GM12891 (cell line): ENCODE results near the gene NFILZ.

Experiments used
- DNase-seq: peaks from one replicate; pipeline ENCODE4 v3.0.0; 2011; ENCODE audit warnings: low spot score; ENCODE audit not compliant: insufficient read length
- FAIRE-seq: peaks from 2 replicates; lab custom pipeline; 2011; peaks lifted over from hg19 to GRCh38; lab: Jason Lieb, UNC
- PAX5 ChIP-seq: IDR thresholded peaks from 2 replicates; pipeline ENCODE4 v1.6.1; 2011; ENCODE audit warnings: low read length, moderate library complexity, mild to moderate bottlenecking; ENCODE audit not compliant: insufficient read depth, severe bottlenecking
- POLR2A ChIP-seq: IDR thresholded peaks from 2 replicates; pipeline ENCODE4 v1.6.1; 2011; ENCODE audit warnings: low read depth, low read length, control low read depth
- POLR2AphosphoS5 ChIP-seq: IDR thresholded peaks from 2 replicates; pipeline ENCODE4 v1.6.1; 2011; ENCODE audit warnings: low read depth, low read length, control low read depth
- POU2F2 ChIP-seq: IDR thresholded peaks from 2 replicates; pipeline ENCODE4 v1.6.1; 2011; ENCODE audit warnings: low read depth, mild to moderate bottlenecking, control low read depth, low read length, moderate library complexity
- SPI1 ChIP-seq: IDR thresholded peaks from 2 replicates; pipeline ENCODE4 v1.6.1; 2011; ENCODE audit warnings: low read depth, low read length, control low read depth
- TAF1 ChIP-seq: IDR thresholded peaks from 2 replicates; pipeline ENCODE4 v1.6.1; 2011; ENCODE audit warnings: low read depth, low read length, control low read depth

The NFILZ gene

DNA sequence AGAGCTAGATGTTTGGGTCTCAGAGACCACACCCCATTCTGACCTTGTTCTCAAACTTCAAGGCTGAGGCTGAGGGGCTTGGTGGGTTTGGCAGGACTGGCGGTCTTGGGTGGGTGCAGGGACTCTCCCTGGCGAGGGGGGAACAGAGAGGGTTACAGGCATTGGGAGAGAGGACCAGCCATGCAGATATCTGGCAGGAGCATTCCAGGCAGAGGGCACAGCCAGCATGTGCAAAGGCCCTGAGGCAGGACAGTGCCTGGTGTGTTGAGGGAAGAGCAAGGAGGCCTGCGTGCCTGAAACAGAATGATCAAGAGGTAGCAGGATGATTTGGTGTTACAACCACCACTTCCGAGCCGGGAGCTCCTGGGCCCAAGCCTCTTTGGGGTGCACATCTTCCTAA is 27.4 kb downstream of the NFILZ start:
- no peak for TF ChIP-seq SPI1
- TF ChIP-seq POLR2A: no peak
- no peak for TF ChIP-seq PAX5
- TF ChIP-seq POU2F2: no peak
- no peak for TF ChIP-seq TAF1
- TF ChIP-seq POLR2AphosphoS5: no peak
- no peak for FAIRE-seq
- no peak for DNase-seq

DNA sequence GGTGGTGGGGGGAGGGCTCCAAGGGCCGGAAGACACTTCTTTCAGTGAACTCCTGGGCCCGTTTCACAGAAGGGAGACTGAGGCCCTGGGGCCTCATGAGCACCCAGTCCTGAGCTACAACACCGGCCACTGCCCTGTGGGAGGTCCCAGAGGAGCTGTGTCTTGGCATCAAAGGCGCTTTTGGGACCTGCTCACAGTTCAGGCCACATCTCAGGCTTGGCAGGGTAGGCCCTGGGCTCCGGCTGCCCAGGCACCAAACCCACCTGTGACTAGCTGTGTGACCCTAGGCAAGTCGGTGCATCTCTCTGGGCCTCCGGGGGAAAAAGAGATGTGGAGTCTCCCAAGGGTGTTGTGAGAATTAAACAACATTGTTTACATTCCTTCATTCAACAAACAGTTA is 29.5 kb downstream of the NFILZ start:
- no peak for DNase-seq
- no peak for FAIRE-seq

DNA sequence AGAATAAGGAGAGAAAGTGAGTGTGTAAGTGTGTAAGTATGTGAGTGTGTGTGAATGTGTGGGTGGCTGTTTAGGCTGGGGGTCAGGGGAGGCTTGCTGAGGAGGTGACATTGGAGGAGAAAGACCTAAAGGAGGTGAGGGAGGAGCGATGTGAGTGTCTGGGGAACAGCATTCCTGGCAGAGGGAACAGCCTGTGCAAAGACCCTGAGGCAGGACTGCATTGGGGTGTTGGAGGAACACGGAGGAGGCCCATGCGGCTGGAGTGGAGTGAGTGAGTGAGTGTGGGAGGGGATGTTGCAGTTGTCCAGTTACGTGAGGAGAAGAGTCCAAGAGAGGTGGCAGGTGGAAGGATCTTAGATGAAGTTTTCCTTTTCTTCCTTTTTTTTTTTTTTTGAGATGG is 31.8 kb downstream of the NFILZ start:
- DNase-seq (no peak), FAIRE-seq (no peak)
- TF ChIP-seq TAF1 (no peak), SPI1 (no peak), POLR2A (no peak), POU2F2 (no peak), PAX5 (no peak), POLR2AphosphoS5 (no peak)

More for the DNA sequence above, 29.5 kb downstream of the NFILZ start:
- no peak for TF ChIP-seq SPI1
- no peak for TF ChIP-seq TAF1
- TF ChIP-seq POLR2A: no peak
- no peak for TF ChIP-seq PAX5
- no peak for TF ChIP-seq POU2F2
- no peak for TF ChIP-seq POLR2AphosphoS5

DNA sequence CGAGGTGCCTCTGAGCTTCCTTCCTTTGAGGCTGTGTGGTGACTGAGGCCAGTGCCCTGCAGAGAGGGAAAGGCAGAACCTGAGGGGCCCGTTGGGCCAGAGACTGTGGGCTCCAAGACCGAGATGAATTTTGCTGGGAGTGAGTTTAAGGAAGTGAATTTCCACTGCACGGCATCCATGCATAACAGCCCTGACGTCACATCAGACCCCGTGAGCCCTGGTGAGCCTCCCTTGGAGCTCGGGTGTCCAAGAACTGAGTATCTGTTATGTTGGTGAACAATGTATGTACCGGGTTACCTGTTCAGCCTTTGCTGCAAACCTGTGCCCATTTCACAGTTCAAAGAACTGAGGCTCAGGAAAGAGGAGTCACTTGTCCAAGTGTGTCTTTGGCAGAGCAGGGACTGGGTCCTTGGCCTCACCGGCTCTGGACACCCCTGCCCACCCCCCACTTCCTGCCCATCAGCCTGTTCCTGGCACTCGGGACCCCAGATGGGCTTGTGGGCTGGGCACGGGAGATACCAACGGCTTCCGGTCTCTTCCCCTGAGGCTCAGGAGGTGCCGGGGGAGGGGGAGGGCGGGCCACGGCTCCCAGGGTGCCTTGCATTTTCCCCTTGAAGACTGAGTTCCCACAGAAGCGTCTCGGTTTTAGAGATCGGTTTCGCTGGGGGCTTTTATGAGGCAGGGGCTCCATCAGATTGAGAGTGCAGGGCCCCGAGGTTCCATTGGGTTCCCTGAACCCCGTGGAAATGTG is 33.7 kb downstream of the NFILZ start:
- TF ChIP-seq SPI1: 0 out of 2 replicates have a peak, but pooled peaks have one; percentile 11
- no peak for TF ChIP-seq POLR2AphosphoS5
- FAIRE-seq: no peak
- no peak for DNase-seq

DNA sequence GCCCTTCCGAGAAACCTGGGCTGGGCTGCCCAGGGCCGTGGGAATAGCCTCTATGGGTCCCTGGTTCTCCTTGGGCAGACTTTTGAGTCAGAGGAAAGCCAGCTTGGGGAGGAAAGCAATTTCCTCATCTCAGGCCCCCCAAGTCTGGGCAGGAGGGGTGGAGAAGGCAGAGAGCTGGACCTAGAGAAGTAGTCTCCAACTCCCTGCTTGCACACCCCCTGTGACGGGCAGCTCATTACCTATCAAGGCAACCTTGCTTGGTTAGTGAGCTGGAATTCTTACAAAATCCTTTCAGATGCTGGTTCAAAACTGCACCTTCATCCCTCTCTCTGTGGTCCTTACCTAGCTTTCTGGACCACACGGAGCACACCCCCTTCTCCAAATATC is 34.2 kb downstream of the NFILZ start:
- FAIRE-seq (no peak), DNase-seq (no peak)
- TF ChIP-seq POU2F2 (no peak), SPI1 (no peak), POLR2A (no peak), POLR2AphosphoS5 (no peak), TAF1 (no peak), PAX5 (no peak)

DNA sequence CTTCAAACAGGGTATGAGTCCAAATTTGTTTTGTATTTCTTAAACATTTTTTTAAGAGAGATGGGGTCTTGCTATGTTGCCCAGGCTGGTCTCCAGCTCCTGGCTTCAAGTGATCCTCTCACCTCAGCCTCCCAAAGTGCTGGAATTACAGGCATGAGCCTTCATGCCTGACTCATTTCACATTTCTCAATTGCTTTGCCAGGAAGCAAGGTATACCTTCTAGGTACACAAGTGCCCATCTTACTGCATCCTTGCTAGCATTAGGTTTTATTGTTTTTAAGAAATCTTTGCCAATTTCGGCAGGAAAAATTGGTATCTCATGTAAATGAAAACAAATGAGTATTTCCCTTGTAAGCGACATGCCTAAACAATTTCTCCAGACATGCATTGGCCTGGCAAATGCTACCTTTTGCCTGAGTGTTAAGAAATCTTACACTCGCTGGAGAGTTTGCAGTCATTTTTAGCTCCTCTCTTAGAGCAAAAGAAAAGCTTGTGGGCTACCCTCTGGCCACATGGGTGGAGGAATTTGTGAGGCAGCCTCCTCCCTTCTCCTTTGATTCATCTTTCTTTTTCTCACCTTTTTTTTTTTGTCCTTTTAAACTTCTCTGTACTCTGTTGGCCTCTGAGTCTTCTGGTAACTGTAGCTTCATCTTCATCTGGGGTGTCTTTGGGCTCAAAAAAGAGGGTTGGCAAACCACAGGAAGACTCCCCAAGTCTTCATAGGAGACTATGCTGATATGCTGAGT is 35.2 kb downstream of the NFILZ start:
- TF ChIP-seq POU2F2: no peak
- TF ChIP-seq POLR2AphosphoS5: no peak
- no peak for TF ChIP-seq POLR2A
- no peak for TF ChIP-seq SPI1
- TF ChIP-seq PAX5: no peak
- TF ChIP-seq TAF1: no peak
- FAIRE-seq (no peak), DNase-seq (no peak)

DNA sequence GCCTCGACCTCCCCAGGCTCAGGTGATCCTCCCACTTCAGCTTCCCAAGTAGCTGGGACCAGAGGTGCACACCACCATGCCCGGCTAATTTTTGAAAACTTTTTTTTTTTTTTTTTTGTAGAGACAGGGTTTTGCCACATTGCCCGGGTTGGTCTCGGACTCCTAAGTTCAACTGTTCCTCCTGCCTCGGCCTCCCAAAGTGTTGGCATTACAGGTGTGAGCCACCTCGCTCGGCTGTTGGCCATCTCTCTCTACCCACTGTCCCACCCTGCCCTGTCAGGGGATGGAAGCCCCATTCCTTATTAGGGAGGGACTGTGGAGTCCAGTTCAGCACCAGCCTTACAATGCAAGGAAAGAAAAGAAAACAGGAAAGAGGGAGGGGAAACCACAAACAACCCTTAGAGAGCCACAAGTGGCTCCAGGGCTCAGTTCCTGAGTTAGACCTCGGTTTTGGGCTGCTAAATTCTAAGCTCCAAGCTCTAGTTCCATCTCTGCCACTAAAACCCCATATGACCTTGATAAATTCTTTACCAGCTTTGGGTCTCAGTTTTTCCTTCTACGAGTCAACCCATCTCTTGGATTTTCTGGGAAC is 36.5 kb downstream of the NFILZ start:
- no peak for DNase-seq
- FAIRE-seq: no peak

DNA sequence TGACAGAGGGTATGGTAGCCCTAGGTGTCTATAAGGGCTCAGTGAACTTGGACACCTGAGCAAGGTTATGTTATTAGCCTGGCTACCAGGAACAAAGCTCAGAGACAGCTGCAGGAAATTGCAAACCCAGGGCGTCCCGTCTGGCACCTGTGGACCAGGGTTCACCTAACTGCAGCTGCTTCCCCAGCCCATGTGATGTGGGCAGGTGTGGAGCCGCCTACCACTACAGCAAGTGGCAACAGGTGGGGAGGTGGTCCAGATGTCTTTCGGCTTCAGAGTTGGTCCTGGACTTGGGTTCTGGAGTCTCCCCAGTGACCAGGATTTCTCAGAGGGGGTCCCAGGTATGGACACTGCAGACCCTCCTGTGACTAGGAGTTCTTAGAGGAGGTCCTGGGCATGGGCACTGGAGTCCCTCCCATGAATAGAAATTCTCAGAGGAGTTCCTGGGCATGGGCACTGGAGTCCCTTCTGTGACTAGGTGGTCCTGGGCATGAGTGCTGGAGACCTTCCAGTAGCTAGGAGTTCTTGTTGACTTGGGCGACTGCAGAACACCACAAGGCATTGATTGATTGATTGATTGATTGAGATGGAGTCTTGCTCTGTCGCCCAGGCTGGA is 43.0 kb downstream of the NFILZ start:
- TF ChIP-seq POU2F2: no peak
- no peak for TF ChIP-seq PAX5
- no peak for TF ChIP-seq SPI1
- TF ChIP-seq POLR2AphosphoS5: no peak
- no peak for TF ChIP-seq POLR2A
- TF ChIP-seq TAF1: no peak
- DNase-seq (no peak), FAIRE-seq (no peak)

More for the DNA sequence above, 36.5 kb downstream of the NFILZ start:
- TF ChIP-seq PAX5 (no peak), POLR2A (no peak), POU2F2 (no peak), POLR2AphosphoS5 (no peak), TAF1 (no peak), SPI1 (no peak)

DNA sequence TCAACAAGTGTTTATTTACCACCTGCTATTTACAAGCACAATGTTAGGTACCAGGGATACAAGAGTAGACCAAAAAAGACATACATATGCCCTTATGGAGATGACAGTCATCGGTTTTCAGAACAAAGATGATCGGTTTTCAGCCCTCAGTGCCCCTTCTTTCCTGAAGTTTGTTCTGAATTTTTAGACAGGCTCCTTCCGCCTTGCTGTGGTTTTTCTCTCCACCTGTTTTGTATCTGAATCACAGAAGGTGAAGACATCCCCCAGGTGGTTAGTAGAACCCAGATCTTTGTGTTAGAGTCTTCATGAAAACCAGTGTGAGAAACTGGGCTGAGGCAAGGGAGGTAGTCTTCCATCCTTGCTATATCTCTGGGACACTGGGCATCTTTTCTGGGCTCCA is 44.6 kb downstream of the NFILZ start:
- TF ChIP-seq SPI1: no peak
- no peak for TF ChIP-seq PAX5
- TF ChIP-seq POLR2A: no peak
- TF ChIP-seq POU2F2: no peak
- no peak for TF ChIP-seq TAF1
- TF ChIP-seq POLR2AphosphoS5: no peak
- DNase-seq (no peak), FAIRE-seq (no peak)
